H1 (cell line): ENCODE data around the gene HERC4. TPM values are rescaled to one million over a fixed set of nuclear protein-coding genes. Genes with fewer than 3 reads are reported as not detected.

ENCODE experiments used
- CTCF ChIA-PET: fragments of 300-600 bp; sonication (Branson Sonifier 250); formaldehyde crosslinking; loops from one replicate; lab custom pipeline; 2021; ENCODE audit not compliant: partially characterized antibody; lab: Charles Lee
- POLR2A ChIA-PET: fragments of 300-600 bp; sonication (Branson Sonifier 250); formaldehyde crosslinking; loops from one replicate; lab custom pipeline; 2021; ENCODE audit warnings: inconsistent platforms; ENCODE audit not compliant: partially characterized antibody; lab: Charles Lee
- DNase-seq, 2 experiments: peaks; one replicate each; pipeline versions ENCODE4 v3.0.0 to v3.0.0-alpha.2; 2010 to 2022; ENCODE audit warnings: low spot score in 2 of 2, low read depth in 1 of 2, mixed read lengths in 1 of 2
- FAIRE-seq: peaks from 2 replicates; lab custom pipeline; 2011; peaks lifted over from hg19 to GRCh38; lab: Jason Lieb, UNC
- H2AFZ ChIP-seq: 2 replicates; pipeline ENCODE4 v1.8.1; 2012; ENCODE audit warnings: low read length, inconsistent platforms
- H2AK5ac ChIP-seq: 2 replicates; pipeline ENCODE4 v1.6.1; 2013; ENCODE audit warnings: low read depth, low read length
- H2BK120ac ChIP-seq: replicated peaks from 2 replicates; pipeline ENCODE3; 2013; ENCODE audit warnings: low read depth, low read length, inconsistent platforms
- H2BK12ac ChIP-seq: 2 replicates; pipeline ENCODE4 v1.6.1; 2013; ENCODE audit warnings: low read depth, low read length
- H2BK15ac ChIP-seq: 2 replicates; pipeline ENCODE4 v1.6.1; 2013; ENCODE audit warnings: low read length
- H2BK20ac ChIP-seq: 2 replicates; pipeline ENCODE4 v1.6.1; 2013; ENCODE audit warnings: low read length
- H2BK5ac ChIP-seq: 2 replicates; pipeline ENCODE4 v1.6.1; 2013; ENCODE audit warnings: low read depth, low read length
- H3K14ac ChIP-seq: 2 replicates; pipeline ENCODE4 v1.6.1; 2013; ENCODE audit warnings: inconsistent platforms; ENCODE audit not compliant: insufficient read length
- H3K18ac ChIP-seq: 2 replicates; pipeline ENCODE4 v1.6.1; 2013; ENCODE audit warnings: low read length; ENCODE audit errors: extremely low read depth
- H3K23ac ChIP-seq: 2 replicates; pipeline ENCODE4 v1.6.1; 2013; ENCODE audit warnings: inconsistent platforms; ENCODE audit not compliant: insufficient read length
- H3K23me2 ChIP-seq: 2 replicates; pipeline ENCODE4 v1.6.1; 2013; ENCODE audit warnings: low read depth, low read length
- H3K27ac ChIP-seq: 2 replicates; pipeline ENCODE4 v1.6.1; 2011; ENCODE audit warnings: low read depth, low read length, inconsistent platforms
- H3K27me3 ChIP-seq, 4 experiments: replicated peaks in 1 of 4; 1 replicate in 1 of 4; 2 replicates in 3 of 4; pipeline versions ENCODE4 v1.6.1 to v1.8.1; 2011 to 2013; ENCODE audit warnings: low read length in 3 of 4, mild to moderate bottlenecking in 3 of 4, inconsistent platforms in 2 of 4, mixed read lengths in 2 of 4, moderate library complexity in 1 of 4; ENCODE audit not compliant: control insufficient read depth in 3 of 4, insufficient read depth in 3 of 4; ENCODE audit errors: extremely low read depth in 1 of 4
- H3K36me3 ChIP-seq, 4 experiments: 2 replicates each; pipeline versions ENCODE4 v1.6.1 to v1.8.1; 2011 to 2013; ENCODE audit warnings: mild to moderate bottlenecking in 4 of 4, low read length in 3 of 4, moderate library complexity in 2 of 4, control low read depth in 1 of 4, inconsistent platforms in 1 of 4; ENCODE audit not compliant: insufficient read depth in 4 of 4, control insufficient read depth in 2 of 4
- H3K4ac ChIP-seq: replicated peaks from 2 replicates; pipeline ENCODE3; 2013; ENCODE audit warnings: low read length, low read depth, mixed read lengths, inconsistent platforms; ENCODE audit not compliant: insufficient read length
- H3K4me1 ChIP-seq, 4 experiments: replicated peaks in 1 of 4; 1 replicate in 1 of 4; 2 replicates in 3 of 4; pipeline versions ENCODE4 v1.6.1 to v1.8.1; 2011 to 2013; ENCODE audit warnings: low read length in 3 of 4, inconsistent platforms in 2 of 4, mixed read lengths in 1 of 4; ENCODE audit not compliant: insufficient read depth in 4 of 4, control insufficient read depth in 3 of 4
- H3K4me2 ChIP-seq, 2 experiments: 2 replicates each; pipeline versions ENCODE4 v1.6.1 to v1.8.1; 2011 to 2013; ENCODE audit warnings: low read depth in 2 of 2, low read length in 2 of 2, control low read depth in 1 of 2, inconsistent platforms in 1 of 2, mild to moderate bottlenecking in 1 of 2; ENCODE audit not compliant: insufficient read depth in 1 of 2
- H3K4me3 ChIP-seq, 4 experiments: fragments of 200-600, 300-600 bp in 1 of 4; sonication (generic), shearing (Covaris generic), sonication (Bioruptor Twin) in 1 of 4; 2 replicates each; pipeline versions ENCODE4 v1.5.1 to v1.8.1; 2011 to 2016; ENCODE audit warnings: low read length in 4 of 4, low read depth in 3 of 4, control low read depth in 2 of 4, inconsistent platforms in 2 of 4, mild to moderate bottlenecking in 2 of 4, mixed read lengths in 1 of 4, moderate library complexity in 1 of 4; ENCODE audit not compliant: insufficient read depth in 2 of 4; ENCODE audit errors: extremely low read depth in 1 of 4
- H3K56ac ChIP-seq: replicated peaks from 2 replicates; pipeline ENCODE3; 2013; ENCODE audit warnings: low read depth, mild to moderate bottlenecking, mixed read lengths, low read length, inconsistent platforms; ENCODE audit not compliant: insufficient read length
- H3K79me1 ChIP-seq: 2 replicates; pipeline ENCODE4 v1.6.1; 2013; ENCODE audit warnings: low read depth, low read length, control low read depth
- H3K79me2 ChIP-seq, 2 experiments: 2 replicates each; pipeline versions ENCODE4 v1.6.1 to v1.8.1; 2012 to 2013; ENCODE audit warnings: low read length in 2 of 2, mild to moderate bottlenecking in 2 of 2, inconsistent platforms in 1 of 2; ENCODE audit not compliant: insufficient read depth in 2 of 2, control insufficient read depth in 1 of 2
- H3K9ac ChIP-seq, 4 experiments: replicated peaks in 1 of 4; 1 replicate in 1 of 4; 2 replicates in 3 of 4; pipeline versions ENCODE4 v1.6.1 to v1.8.1; 2011 to 2013; ENCODE audit warnings: low read depth in 3 of 4, low read length in 3 of 4, control low read depth in 2 of 4, mild to moderate bottlenecking in 2 of 4, moderate library complexity in 2 of 4, inconsistent platforms in 1 of 4; ENCODE audit errors: extremely low read depth in 1 of 4
- H3K9me3 ChIP-seq, 2 experiments: 2 replicates each; pipeline versions ENCODE4 v1.6.1 to v1.8.1; 2012 to 2013; ENCODE audit warnings: mild to moderate bottlenecking in 2 of 2, moderate library complexity in 2 of 2, control low read depth in 1 of 2, inconsistent platforms in 1 of 2, low read depth in 1 of 2, low read length in 1 of 2, mixed read lengths in 1 of 2; ENCODE audit not compliant: insufficient read depth in 2 of 2
- H4K20me1 ChIP-seq, 2 experiments: replicated peaks in 1 of 2; 2 replicates each; pipeline versions ENCODE3 to v1.8.1; 2011 to 2013; ENCODE audit warnings: inconsistent platforms in 2 of 2, low read length in 2 of 2, mild to moderate bottlenecking in 1 of 2; ENCODE audit not compliant: insufficient read depth in 2 of 2, control insufficient read depth in 1 of 2
- H4K5ac ChIP-seq: 2 replicates; pipeline ENCODE4 v1.6.1; 2013; ENCODE audit warnings: low read length, low read depth, mixed read lengths, inconsistent platforms; ENCODE audit not compliant: insufficient read length
- H4K8ac ChIP-seq: 2 replicates; pipeline ENCODE4 v1.8.0; 2013; ENCODE audit warnings: mild to moderate bottlenecking, moderate library complexity, low read length, inconsistent platforms; ENCODE audit not compliant: insufficient read depth; ENCODE audit errors: extremely low read depth
- H4K91ac ChIP-seq: replicated peaks from 2 replicates; pipeline ENCODE3; 2013; ENCODE audit warnings: low read length, mixed read lengths, inconsistent platforms; ENCODE audit not compliant: insufficient read length
- BCL11A ChIP-seq, 2 experiments: IDR thresholded peaks; one replicate each; pipeline ENCODE4 v1.6.1; 2011; ENCODE audit warnings: low read depth in 2 of 2, low read length in 2 of 2, mild to moderate bottlenecking in 2 of 2
- CEBPB ChIP-seq: IDR thresholded peaks from 2 replicates; pipeline ENCODE4 v1.6.1; 2012; ENCODE audit warnings: low read depth, low read length
- RAD21 ChIP-seq, 2 experiments: IDR thresholded peaks in 1 of 2; conservative IDR thresholded peaks in 1 of 2; 2 replicates each; pipeline ENCODE4 v1.6.1; 2011; ENCODE audit warnings: low read depth in 2 of 2, low read length in 2 of 2, improper control_type of control experiment in 1 of 2, inconsistent platforms in 1 of 2, mild to moderate bottlenecking in 1 of 2, moderate library complexity in 1 of 2
- RFX5 ChIP-seq: IDR thresholded peaks from 2 replicates; pipeline ENCODE4 v1.6.1; 2011; ENCODE audit warnings: low read depth, low read length, improper control_type of control experiment, borderline replicate concordance
- SRF ChIP-seq: IDR thresholded peaks from 2 replicates; pipeline ENCODE4 v1.6.1; 2011; ENCODE audit warnings: mild to moderate bottlenecking, low read depth, low read length, moderate library complexity
- TAF1 ChIP-seq: IDR thresholded peaks from 2 replicates; pipeline ENCODE4 v1.6.1; 2011; ENCODE audit warnings: mild to moderate bottlenecking, low read depth, low read length
- WGBS, 2 experiments: shearing (Covaris generic) in 1 of 2; methylation state at CpG; one replicate each; pipeline versions ENCODE4 v1.1.6 to v1.1.7; 2013 to 2015; ENCODE audit warnings: low lambda C conversion rate in 2 of 2, mixed read lengths in 2 of 2, inconsistent platforms in 1 of 2, low coverage in 1 of 2, missing lambda C conversion rate in 1 of 2; ENCODE audit not compliant: insufficient replicate concordance in 2 of 2, insufficient coverage in 1 of 2, insufficient read length in 1 of 2; ENCODE audit errors: extremely low coverage in 1 of 2, missing lambda C conversion rate in 1 of 2; 5-methylcytosine and 5-hydroxymethylcytosine counted together
- polyA plus RNA-seq, 7 experiments: library from polyadenylated mRNA; depleted of rRNA in 3 of 7; stranded (reverse) in 5 of 7; unstranded in 2 of 7; fragments of >200 nt in 5 of 7; fragments of 200-250 nt in 2 of 7; gene quantifications; 1 replicate in 5 of 7; 2 replicates in 1 of 7; 4 replicates in 1 of 7; pipeline versions ENCODE4 v1.2.1 to v1.2.3, GENCODE V29; 2011 to 2013; ENCODE audit warnings: missing spikeins in 2 of 7, mixed read lengths in 2 of 7
- total RNA-seq: library from RNA; stranded (reverse); fragmentation: NEBNext Ultra II Directional; extraction: Animal tissue kit (Norgen Biotek cat#: 25700); gene quantifications from 2 replicates; pipeline ENCODE4 v1.2.1, GENCODE V29; 2021

The HERC4 gene
- total and polyA plus RNA-seq, 2 of the 8 experiments (the other 6 are each of a cell fraction or from before 2014, with no cell fraction given): 7.5 to 44.0 TPM

- Histone ChIP-seq H3K4me1 (no peaks in the 10 kb centered on the region), H3K79me1 (no peaks in the 10 kb centered on the region; the same call in 1 of the 2 replicates), H3K27ac (no peak overlapping the region), H3K56ac (no peak overlapping the region), H3K23ac (no peak overlapping the region), H3K27me3 (no peaks in the 10 kb centered on the region), H2BK15ac (no peak overlapping the region), H2AFZ (no peak overlapping the region), H3K4me3 (no peak overlapping the region), H3K9me3 (no peaks in the 10 kb centered on the region), H3K4ac (no peak overlapping the region), H3K36me3 (peaks cover 22 to 100% (median 78%) of the 10 kb centered on the region in 4 experiments), H2BK12ac (no peak overlapping the region), H2AK5ac (no peak overlapping the region), H3K79me2 (peaks cover 4 to 100% of the 10 kb centered on the region in 2 experiments; a peak in 3 of 4 replicates), H2BK20ac (no peak overlapping the region), H3K9ac (no peak overlapping the region), H2BK5ac (no peak overlapping the region), H4K8ac (no peak overlapping the region), H3K14ac (no peak overlapping the region), H3K18ac (no peak overlapping the region), H4K5ac (no peak overlapping the region), H4K20me1 (peaks cover 6 to 8% of the 10 kb centered on the region in 2 experiments), H3K23me2 (no peaks in the 10 kb centered on the region), H4K91ac (no peak overlapping the region), H3K4me2 (no peak overlapping the region), H2BK120ac (no peak overlapping the region)
- FAIRE-seq (no peak), DNase-seq (no peak)
- ChIA-PET CTCF (interaction anchor here (0.6 to 0.9 kb wide), 2 partner anchors 26 to 37 kb away, joined by 3 read pairs; no protein-coding TSS in a partner anchor), POLR2A (interaction anchor here (0.9 to 7.0 kb wide), 6 partner anchors 8 to 84 kb away, joined by 3 to 36 read pairs (median 8); partner anchors contain the start of gene SIRT1)
- 84% methylated on average over 14 of the region's 14 CpGs; no CpG with 5 or more reads in 1 of the 2 experiments for WGBS, 2 experiments
- no peak for TF ChIP-seq BCL11A (IDR thresholded peaks at IDR 0.05; ENCODE audit: low read depth in 2 of 2, low read length in 2 of 2)
- TF ChIP-seq RAD21 (IDR thresholded peaks at IDR 0.05 in 1 of 2, conservative IDR thresholded peaks at IDR 0.05 in 1 of 2; ENCODE audit: low read depth in 2 of 2, low read length in 2 of 2): no peak
- no peak for TF ChIP-seq CEBPB
- no peak for TF ChIP-seq SRF
- no peak for TF ChIP-seq RFX5
- no peak for TF ChIP-seq TAF1
Measured at GRCh38 chr10:67893637-67894036, 181.4 kb downstream of the HERC4 start.
